Fibroblast of lung (primary cell): ENCODE measurements around the gene AVP.

Source experiments
- CTCF ChIP-seq, 2 donors: IDR thresholded peaks in 1 of 2; conservative IDR thresholded peaks in 1 of 2; 1 replicate in 1 of 2; 2 replicates in 1 of 2; pipeline ENCODE4 v1.5.1; 2011 to 2012; ENCODE audit warnings: low read length in 2 of 2, control low read depth in 1 of 2, inconsistent platforms in 1 of 2, low read depth in 1 of 2, mild to moderate bottlenecking in 1 of 2
- EZH2 ChIP-seq: IDR thresholded peaks from 2 replicates; pipeline ENCODE4 v1.5.1; 2012; ENCODE audit warnings: low read length, control low read depth, mild to moderate bottlenecking; ENCODE audit errors: missing control alignments

GRCh38 chr20:3106658-3107463 lies 22.3 kb upstream of the AVP start:
- TF ChIP-seq CTCF (conservative IDR thresholded peaks at IDR 0.05 in 1 of 2, IDR thresholded peaks at IDR 0.05 in 1 of 2; ENCODE audit: low read depth in 1 of 2, low read length in 2 of 2), result no peak
- TF ChIP-seq EZH2, result no peak
